NCI-H1092 (cell line): ENCODE results near the gene GPR137C.

Experiments used
- DNase-seq: peaks from one replicate; lab custom pipeline; 2025; lab: John Stamatoyannopoulos, UW

Gene GPR137C, protein sequence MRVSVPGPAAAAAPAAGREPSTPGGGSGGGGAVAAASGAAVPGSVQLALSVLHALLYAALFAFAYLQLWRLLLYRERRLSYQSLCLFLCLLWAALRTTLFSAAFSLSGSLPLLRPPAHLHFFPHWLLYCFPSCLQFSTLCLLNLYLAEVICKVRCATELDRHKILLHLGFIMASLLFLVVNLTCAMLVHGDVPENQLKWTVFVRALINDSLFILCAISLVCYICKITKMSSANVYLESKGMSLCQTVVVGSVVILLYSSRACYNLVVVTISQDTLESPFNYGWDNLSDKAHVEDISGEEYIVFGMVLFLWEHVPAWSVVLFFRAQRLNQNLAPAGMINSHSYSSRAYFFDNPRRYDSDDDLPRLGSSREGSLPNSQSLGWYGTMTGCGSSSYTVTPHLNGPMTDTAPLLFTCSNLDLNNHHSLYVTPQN

DNA sequence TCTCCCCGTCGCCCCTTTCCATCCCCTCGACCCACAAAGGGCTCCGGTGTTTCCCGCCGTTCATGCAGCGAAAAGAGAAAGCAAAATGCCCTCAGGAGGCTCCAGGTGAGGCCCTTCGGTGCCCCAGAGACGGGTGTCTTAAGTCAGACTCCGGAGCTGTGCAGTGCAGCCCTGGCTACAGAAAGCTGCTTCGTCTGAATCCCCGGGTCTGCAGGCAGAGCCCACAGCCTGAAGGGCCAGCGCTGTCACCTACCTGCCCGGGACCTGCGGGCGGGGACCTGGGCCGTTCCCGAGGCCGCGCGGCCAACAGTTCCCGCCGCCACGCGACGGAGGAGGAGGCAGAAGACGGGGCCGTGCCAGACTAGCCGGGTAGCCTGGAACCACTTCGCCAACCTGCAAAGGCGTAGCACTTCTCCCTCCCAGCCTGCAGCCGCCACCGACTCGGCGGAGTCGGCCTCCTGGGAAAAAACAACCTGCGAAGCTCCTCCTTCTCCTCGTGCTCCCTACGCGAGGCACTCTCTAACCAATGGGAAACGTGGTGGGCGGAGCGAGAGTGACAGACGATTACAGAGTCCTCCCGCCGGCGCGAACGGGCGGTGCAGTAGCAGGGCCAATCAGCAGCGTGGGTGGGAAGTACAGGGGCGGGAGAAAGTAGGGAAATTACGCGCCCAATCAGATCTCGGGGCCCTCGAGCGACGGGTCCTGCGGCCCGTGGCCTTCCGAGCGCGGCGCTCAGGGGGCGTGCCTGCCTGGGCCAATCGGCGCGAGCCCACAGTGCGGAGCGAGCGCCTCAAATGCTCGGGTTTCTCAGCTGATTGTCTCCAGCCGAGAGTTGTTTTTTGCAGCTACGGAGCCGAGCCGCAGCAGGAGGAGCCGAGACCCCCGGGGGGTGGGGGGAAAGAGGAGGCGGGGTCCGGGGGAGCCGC, at the start of gene GPR137C, which contains the start of gene TXNDC16:
Gene GPR137C (plus strand): TSS at position 774 of the 926 bp plus-strand sequence. CDS start 312 bp downstream, outside the sequence.
Gene TXNDC16 (minus strand): TSS at position 443 of the 926 bp plus-strand sequence. CDS start 8,948 bp downstream, outside the sequence.
- DNase-seq = peak; percentile 100

DNA sequence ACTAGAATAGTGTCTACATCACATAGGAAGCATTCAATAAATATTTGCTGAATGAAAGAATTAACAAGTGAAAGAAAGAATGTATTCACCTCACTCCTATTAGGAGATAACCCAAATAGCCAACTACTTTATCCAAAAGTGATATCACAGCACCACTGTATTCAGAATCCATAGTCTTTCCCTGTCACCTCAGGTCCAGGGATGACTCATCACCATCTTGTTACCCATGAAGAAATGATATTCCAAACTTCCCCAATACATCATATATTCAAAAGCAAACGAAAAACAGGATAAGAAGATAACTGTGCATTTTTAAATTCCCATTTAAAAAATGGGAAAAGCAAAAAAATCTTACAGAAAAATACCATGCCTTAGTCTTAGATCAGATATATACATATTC, 39.4 kb upstream of the GPR137C start:
- DNase-seq = no peak

DNA sequence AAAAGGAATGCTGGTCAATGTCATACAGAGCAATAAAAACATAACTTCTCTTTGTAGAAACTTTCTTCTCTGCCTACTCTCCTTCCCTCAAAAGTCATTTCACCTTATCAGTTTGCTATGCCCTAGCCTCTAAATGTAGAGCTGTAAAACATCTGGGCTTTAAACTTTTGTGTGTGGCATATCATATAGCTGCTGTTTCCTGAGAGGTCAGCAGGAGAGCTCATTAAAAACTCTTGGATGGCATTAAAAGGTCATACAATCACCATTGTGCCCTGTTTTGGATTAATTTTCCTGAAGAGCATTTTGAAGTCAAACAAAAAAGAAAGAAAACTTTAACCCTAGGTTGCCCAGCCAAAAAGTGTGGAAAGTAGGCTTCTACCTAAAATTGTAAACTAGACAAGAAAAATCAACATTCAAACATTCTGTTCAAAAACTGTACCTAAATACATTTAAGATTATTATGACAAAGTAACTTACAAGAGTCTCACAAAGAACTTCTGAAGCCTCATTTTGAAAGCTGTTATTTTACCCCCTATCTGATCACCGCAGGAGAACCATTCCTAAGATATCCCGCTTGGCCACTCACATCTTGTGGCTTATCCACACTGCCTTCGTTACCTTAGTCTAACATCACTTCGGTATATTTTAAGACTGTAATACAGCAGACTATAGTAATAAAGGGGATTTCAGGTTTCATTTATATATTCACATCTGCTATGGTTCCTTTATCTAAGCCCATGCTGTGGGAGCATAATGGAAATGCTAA, 38.4 kb upstream of the GPR137C start:
- no peak for DNase-seq

DNA sequence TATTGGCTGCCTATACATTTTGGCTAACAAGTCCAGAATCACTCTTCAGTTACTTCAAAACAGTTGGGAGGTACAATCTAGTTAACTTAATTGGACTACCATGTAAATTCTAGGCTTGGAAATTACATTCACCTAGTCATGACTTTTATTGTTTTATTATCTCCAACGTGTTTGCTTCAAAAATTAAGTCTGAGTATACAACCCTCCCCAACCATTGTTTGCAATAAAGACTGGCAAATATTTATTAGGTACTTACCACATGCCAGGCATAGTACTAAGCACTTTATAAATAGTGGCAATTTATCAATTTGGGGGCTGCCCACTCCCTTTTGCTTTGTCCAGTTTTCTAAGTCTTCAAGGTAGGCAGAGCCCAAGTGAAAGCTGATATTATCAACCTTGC, 30.6 kb upstream of the GPR137C start:
- DNase-seq = no peak

DNA sequence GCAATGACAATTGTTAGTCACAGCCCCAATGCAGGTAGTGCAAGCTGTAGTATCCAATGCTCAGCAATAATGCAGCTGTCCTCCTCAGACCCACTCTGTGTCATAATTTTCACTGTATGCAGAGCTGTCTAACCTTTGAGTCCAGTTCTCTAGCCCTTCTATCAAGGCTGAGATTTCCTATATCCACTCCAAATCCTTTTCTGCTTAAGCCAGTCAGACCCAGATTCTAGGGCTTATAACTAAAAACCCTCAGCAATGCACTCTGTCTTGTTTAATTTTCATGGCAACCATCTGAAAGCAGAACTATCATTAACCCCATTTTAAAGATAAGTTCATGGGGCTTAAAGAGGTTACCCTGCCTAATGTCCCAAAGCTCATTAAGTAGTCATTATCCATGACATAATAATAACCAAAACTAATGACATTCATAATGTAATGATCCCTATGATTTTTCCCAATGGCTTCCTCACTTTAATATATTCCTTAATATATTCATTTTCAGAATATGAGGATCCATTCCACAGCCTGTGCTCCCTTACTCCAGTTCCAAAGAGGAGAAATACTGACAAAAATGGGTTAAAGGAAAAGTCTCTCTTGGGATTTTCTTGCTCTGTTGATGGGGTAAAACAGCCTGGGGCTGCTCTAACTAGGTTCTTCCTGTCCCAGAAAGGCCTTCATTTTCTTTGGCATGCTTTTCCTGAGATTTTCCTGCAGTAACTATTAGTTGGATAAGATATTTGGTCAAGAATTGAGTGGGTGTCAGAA, 29.9 kb upstream of the GPR137C start:
- DNase-seq = no peak

DNA sequence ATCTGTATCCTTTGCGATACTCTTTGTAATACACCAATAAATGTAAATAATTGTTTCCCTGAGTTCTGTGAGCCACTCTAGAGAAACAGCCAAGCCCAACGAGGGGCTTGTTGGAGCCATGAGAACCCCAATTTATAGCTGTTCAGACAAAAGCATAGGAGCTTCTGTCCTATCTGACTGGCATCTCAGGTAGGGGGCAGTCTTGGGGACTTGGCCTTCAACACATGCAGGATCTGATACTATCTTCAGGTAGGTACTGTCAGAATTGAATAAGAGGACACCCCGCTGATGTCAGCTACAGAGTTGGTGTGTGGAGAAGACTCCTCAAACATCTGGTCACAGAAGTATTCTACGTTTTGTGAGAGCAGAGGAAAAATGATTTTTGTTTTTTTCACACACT, 25.6 kb upstream of the GPR137C start:
- no peak for DNase-seq

- DNase-seq = no peak
Measured at GRCh38 chr14:52531481-52531880, 21.2 kb upstream of the GPR137C start.

DNA sequence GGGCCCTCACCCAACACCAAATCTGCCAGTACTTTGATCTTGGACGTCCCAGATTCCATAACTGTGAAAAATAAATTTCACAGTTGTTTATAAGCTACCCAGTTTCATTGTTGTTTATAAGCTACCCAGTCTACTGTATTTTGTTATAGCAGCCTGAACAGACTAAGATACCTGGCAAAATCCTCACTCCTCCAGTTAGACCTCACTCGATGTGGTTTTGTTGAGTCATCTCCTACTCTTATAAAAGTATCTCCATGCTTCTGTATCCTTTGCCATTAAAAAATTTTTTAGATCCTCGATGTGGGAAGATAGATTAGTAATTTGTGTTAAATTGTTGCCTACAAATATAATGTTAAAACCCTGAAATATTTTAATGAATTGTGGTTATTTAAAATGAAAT, 16.4 kb upstream of the GPR137C start:
- DNase-seq = no peak

GRCh38 chr14:52538623-52539022, 14.0 kb upstream of the GPR137C start:
- no peak for DNase-seq

- no peak for DNase-seq
Measured at GRCh38 chr14:52545584-52546317, 6.9 kb upstream of the GPR137C start.

- no peak for DNase-seq
Measured at GRCh38 chr14:52546318-52546670, 6.3 kb upstream of the GPR137C start.

- DNase-seq = no peak
Measured at GRCh38 chr14:52547027-52547426, 5.6 kb upstream of the GPR137C start.

GRCh38 chr14:52547526-52547925, 5.1 kb upstream of the GPR137C start:
- DNase-seq = no peak

DNA sequence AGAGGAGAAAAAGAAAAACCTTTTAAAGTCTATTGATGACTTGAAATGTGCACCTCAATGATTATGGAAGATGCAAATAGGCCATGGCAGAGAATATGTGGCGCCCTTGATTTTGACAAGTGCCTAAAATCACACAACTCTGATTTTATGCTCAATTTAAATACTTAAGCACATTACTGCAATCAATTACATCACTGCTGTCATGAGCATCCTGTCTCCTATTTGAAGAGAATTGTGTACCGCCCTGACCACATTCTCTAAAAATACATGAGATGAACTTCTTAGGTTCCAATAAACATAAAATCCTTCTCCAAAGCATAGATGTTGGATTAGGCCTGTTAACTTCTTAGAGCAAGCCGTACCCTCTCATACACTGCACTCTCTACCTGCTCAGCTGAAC, 2.0 kb upstream of the GPR137C start:
- no peak for DNase-seq

- DNase-seq = no peak
Measured at GRCh38 chr14:52551205-52551604, 1.4 kb upstream of the GPR137C start.

DNA sequence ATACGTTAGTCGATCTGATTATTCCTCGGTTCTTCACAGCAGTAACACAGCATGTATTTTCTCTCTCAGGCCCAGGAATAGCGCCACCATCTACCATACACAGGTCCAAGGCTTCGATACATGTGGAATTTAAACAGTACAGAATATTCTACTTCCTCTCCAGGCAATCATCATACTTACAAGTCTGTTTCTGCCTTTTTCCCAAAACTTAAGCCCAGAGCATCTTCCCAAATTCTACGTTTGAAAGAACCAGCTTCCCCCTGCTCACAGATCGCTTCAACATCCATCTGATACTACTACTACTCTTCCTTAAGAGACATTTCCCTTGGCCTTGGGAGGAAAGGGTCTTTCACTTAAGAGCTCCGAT, 957 bp upstream of the GPR137C start:
- DNase-seq = peak; percentile 32

DNA sequence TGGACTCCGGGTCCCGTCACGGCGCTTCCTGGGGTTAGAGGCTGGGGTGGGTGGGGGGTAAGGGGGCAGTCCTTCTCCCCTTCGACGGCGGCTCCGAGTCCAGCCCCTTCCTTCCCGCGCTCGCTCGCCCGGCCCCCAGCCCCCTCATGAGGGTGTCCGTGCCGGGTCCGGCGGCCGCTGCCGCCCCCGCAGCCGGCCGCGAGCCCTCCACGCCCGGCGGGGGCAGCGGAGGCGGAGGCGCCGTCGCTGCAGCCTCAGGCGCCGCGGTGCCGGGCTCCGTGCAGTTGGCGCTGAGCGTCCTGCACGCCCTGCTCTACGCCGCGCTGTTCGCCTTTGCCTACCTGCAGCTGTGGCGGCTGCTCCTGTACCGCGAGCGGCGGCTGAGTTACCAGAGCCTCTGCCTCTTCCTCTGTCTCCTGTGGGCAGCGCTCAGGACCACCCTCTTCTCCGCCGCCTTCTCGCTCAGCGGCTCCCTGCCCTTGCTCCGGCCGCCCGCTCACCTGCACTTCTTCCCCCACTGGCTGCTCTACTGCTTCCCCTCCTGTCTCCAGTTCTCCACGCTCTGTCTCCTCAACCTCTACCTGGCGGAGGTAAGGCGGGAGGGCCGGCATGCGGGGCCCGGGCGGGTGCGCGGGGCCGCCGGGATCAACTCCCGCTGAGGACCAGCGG, 500 bp downstream of the GPR137C start:
- peak; percentile 53 for DNase-seq

DNA sequence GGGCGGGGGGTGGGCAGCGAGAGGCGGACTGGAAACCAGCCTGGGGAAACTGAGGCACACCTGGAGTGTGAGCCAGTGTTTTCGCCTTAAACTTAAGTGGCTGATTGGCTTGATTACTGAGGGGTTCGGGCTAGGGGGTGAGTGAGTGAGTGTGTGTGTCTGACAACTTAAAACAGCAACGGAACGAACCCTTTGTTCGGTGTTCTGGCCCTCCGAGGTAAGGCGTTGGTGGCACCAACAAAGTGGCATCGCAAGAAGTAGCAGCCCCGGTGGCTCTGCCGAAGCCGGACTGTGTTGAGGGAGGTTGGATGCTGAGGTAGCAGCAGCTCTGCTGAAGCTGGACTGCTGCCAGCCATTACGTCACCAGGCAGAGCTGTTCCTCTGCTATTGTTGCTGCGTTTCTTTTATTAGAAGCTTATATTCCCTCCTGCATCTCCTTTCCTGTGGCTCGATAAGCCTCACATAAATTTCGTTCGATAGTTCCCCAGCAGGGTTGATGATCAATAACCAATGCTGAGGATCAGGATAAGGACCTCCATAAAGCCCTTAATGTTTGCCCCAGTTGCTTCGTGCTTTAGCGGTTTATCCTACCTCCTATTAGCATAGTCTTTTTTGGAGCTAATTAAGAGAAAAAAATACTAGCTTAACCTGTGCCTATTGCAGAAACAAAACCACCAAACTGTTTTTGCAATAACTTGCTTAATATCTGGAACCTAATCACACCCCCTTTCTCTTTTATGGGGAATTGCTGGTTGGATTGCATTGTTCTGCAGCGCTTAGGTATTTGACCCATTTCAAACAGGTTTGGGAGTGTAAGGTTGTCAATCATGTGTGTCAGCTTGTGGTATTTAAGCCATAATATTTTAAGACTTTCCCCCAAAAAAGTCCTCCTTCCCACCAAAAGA, 1.3 kb downstream of the GPR137C start:
- DNase-seq = peak; percentile 90

DNA sequence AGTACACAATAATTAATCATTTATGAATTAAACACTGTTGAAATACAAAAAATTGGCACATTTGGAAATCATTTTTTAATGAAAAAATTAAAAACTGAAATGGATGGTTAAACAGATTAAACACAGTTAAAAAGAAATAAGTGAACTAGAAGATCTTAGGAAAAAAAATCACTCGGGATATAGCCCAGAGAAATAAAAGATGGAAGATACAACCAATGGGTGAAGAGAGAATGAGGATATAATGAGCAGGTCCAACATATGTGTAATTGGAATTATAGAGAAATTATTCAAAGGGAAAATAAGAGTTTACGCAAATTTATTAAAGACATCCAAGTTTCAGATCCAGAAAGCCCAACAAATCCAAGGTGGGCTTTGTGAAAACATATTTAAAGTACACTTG, 6.1 kb downstream of the GPR137C start:
- DNase-seq = no peak
